Measurements from ENCODE around the gene CUEDC1. TPM values are rescaled to one million over a fixed set of nuclear protein-coding genes. Genes with fewer than 3 reads are reported as not detected.
A peak's percentile ranks its signal among the peaks of the same experiment; 100 is the strongest.

Gene CUEDC1
- total and polyA plus RNA-seq, 2 of the 13 experiments (the other 11 are each of a cell fraction or from before 2014, with no cell fraction given) = 7.4 to 12.9 TPM

DNA sequence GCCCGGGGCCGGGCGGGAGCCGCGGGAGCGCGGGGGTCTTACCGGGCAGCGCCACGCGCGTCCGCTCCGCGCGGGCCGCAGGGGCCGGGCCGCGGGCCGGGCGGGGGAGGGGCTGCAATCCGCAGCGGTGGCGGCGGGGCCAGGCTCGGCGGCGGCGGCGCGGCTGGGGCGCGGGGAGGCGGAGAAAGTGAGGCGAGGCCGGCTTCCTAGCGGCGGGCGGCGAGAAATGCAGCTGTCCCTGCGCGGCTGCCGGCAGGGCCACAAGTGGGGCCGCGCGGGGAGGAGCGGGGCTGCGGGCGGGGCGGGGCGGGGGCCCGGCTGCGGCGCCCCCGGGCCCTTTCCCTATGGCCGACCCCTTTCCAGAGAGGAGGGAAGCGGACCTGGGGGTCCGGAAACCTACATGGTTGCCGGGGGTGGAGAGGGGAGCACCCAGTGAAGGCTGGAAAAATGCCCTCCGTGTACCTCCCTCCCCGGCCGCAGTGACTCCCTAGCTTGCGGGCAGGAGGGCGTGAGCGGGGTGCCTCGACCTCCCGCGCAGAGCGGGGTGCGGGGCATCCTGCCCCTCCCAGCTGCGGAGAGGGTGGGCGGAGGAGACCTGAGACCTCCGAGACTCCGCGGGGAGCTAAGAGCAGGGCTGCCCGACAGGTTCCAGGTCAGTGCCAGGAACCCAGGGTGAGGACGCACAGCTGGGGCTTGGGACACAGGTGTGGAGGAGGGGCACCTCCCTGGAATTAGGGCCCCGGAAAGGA, at the start of gene CUEDC1 (continued):
- TF ChIP-seq, protein P1, sequence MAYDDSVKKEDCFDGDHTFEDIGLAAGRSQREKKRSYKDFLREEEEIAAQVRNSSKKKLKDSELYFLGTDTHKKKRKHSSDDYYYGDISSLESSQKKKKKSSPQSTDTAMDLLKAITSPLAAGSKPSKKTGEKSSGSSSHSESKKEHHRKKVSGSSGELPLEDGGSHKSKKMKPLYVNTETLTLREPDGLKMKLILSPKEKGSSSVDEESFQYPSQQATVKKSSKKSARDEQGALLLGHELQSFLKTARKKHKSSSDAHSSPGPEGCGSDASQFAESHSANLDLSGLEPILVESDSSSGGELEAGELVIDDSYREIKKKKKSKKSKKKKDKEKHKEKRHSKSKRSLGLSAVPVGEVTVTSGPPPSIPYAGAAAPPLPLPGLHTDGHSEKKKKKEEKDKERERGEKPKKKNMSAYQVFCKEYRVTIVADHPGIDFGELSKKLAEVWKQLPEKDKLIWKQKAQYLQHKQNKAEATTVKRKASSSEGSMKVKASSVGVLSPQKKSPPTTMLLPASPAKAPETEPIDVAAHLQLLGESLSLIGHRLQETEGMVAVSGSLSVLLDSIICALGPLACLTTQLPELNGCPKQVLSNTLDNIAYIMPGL (CRISPR knock-in tag; IDR thresholded peaks at IDR 0.05; ENCODE audit: borderline replicate concordance in 1 of 2, low read depth in 1 of 2) = peak; percentile 47 to 68; a peak in 2 of 4 replicates
- TF ChIP-seq, protein P2, sequence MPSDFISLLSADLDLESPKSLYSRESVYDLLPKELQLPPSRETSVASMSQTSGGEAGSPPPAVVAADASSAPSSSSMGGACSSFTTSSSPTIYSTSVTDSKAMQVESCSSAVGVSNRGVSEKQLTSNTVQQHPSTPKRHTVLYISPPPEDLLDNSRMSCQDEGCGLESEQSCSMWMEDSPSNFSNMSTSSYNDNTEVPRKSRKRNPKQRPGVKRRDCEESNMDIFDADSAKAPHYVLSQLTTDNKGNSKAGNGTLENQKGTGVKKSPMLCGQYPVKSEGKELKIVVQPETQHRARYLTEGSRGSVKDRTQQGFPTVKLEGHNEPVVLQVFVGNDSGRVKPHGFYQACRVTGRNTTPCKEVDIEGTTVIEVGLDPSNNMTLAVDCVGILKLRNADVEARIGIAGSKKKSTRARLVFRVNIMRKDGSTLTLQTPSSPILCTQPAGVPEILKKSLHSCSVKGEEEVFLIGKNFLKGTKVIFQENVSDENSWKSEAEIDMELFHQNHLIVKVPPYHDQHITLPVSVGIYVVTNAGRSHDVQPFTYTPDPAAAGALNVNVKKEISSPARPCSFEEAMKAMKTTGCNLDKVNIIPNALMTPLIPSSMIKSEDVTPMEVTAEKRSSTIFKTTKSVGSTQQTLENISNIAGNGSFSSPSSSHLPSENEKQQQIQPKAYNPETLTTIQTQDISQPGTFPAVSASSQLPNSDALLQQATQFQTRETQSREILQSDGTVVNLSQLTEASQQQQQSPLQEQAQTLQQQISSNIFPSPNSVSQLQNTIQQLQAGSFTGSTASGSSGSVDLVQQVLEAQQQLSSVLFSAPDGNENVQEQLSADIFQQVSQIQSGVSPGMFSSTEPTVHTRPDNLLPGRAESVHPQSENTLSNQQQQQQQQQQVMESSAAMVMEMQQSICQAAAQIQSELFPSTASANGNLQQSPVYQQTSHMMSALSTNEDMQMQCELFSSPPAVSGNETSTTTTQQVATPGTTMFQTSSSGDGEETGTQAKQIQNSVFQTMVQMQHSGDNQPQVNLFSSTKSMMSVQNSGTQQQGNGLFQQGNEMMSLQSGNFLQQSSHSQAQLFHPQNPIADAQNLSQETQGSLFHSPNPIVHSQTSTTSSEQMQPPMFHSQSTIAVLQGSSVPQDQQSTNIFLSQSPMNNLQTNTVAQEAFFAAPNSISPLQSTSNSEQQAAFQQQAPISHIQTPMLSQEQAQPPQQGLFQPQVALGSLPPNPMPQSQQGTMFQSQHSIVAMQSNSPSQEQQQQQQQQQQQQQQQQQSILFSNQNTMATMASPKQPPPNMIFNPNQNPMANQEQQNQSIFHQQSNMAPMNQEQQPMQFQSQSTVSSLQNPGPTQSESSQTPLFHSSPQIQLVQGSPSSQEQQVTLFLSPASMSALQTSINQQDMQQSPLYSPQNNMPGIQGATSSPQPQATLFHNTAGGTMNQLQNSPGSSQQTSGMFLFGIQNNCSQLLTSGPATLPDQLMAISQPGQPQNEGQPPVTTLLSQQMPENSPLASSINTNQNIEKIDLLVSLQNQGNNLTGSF (CRISPR knock-in tag; IDR thresholded peaks at IDR 0.05) = 0 out of 2 replicates have a peak, but pooled peaks have one; percentile 5
- TF ChIP-seq HOXA3 (CRISPR knock-in tag; IDR thresholded peaks at IDR 0.05) (peak; percentile 43; the same call in 1 of the 2 replicates), ASH2L (IDR thresholded peaks at IDR 0.05; ENCODE audit: insufficient read length, low read depth, low read length) (peak; percentile 22), HDAC1 (CRISPR knock-in tag; IDR thresholded peaks at IDR 0.05) (peak; percentile 19; the same call in 1 of the 2 replicates), MEIS2 (CRISPR knock-in tag; IDR thresholded peaks at IDR 0.05) (0 out of 2 replicates have a peak, but pooled peaks have one; percentile 26), ZNF263 (CRISPR knock-in tag; IDR thresholded peaks at IDR 0.05) (peak; percentile 6; the same call in 1 of the 2 replicates), ARNT (IDR thresholded peaks at IDR 0.05) (no peak), NONO (IDR thresholded peaks at IDR 0.05) (no peak), NONO (CRISPR knock-in tag; conservative IDR thresholded peaks at IDR 0.05) (no peak), ZNF788 (CRISPR knock-in tag; IDR thresholded peaks at IDR 0.05; ENCODE audit: borderline replicate concordance) (0 out of 2 replicates have a peak, but pooled peaks have one; percentile 29), KDM2A (CRISPR knock-in tag; IDR thresholded peaks at IDR 0.05; ENCODE audit: borderline replicate concordance, low read depth) (peak; percentile 36; the same call in 1 of the 2 replicates)
- TF ChIP-seq, protein P3, sequence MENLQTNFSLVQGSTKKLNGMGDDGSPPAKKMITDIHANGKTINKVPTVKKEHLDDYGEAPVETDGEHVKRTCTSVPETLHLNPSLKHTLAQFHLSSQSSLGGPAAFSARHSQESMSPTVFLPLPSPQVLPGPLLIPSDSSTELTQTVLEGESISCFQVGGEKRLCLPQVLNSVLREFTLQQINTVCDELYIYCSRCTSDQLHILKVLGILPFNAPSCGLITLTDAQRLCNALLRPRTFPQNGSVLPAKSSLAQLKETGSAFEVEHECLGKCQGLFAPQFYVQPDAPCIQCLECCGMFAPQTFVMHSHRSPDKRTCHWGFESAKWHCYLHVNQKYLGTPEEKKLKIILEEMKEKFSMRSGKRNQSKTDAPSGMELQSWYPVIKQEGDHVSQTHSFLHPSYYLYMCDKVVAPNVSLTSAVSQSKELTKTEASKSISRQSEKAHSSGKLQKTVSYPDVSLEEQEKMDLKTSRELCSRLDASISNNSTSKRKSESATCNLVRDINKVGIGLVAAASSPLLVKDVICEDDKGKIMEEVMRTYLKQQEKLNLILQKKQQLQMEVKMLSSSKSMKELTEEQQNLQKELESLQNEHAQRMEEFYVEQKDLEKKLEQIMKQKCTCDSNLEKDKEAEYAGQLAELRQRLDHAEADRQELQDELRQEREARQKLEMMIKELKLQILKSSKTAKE (CRISPR knock-in tag; IDR thresholded peaks at IDR 0.05; ENCODE audit: borderline replicate concordance) = 0 out of 2 replicates have a peak, but pooled peaks have one; percentile 11
- TF ChIP-seq, protein P4, sequence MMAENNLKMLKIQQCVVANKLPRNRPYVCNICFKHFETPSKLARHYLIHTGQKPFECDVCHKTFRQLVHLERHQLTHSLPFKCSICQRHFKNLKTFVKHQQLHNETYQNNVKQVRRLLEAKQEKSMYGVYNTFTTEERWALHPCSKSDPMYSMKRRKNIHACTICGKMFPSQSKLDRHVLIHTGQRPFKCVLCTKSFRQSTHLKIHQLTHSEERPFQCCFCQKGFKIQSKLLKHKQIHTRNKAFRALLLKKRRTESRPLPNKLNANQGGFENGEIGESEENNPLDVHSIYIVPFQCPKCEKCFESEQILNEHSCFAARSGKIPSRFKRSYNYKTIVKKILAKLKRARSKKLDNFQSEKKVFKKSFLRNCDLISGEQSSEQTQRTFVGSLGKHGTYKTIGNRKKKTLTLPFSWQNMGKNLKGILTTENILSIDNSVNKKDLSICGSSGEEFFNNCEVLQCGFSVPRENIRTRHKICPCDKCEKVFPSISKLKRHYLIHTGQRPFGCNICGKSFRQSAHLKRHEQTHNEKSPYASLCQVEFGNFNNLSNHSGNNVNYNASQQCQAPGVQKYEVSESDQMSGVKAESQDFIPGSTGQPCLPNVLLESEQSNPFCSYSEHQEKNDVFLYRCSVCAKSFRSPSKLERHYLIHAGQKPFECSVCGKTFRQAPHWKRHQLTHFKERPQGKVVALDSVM (CRISPR knock-in tag; IDR thresholded peaks at IDR 0.05) = peak; percentile 28; the same call in 1 of the 2 replicates
- TF ChIP-seq, protein P5, sequence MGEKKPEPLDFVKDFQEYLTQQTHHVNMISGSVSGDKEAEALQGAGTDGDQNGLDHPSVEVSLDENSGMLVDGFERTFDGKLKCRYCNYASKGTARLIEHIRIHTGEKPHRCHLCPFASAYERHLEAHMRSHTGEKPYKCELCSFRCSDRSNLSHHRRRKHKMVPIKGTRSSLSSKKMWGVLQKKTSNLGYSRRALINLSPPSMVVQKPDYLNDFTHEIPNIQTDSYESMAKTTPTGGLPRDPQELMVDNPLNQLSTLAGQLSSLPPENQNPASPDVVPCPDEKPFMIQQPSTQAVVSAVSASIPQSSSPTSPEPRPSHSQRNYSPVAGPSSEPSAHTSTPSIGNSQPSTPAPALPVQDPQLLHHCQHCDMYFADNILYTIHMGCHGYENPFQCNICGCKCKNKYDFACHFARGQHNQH (CRISPR knock-in tag; IDR thresholded peaks at IDR 0.05) = no peak

All from HepG2 (cell line).